DMS 273 treated with DMSO at 0.1 percent for 48 hours (cell line): ENCODE measurements around the gene MSI1.
A peak's percentile ranks its signal among the peaks of the same experiment; 100 is the strongest.

Experiments used
- DNase-seq: peaks from one replicate; lab custom pipeline; 2025; lab: John Stamatoyannopoulos, UW

The MSI1 gene

GRCh38 chr12:120368789-120369602 is at the start of gene MSI1:
MSI1 (minus strand) TSS chr12:120369164; CDS start chr12:120369091, 73 bp downstream.
- DNase-seq = no peak

GRCh38 chr12:120417917-120418580 is 49.1 kb upstream of the MSI1 start:
- DNase-seq = no peak

GRCh38 chr12:120416490-120417216 is 47.7 kb upstream of the MSI1 start:
- DNase-seq = peak; percentile 8

DNA sequence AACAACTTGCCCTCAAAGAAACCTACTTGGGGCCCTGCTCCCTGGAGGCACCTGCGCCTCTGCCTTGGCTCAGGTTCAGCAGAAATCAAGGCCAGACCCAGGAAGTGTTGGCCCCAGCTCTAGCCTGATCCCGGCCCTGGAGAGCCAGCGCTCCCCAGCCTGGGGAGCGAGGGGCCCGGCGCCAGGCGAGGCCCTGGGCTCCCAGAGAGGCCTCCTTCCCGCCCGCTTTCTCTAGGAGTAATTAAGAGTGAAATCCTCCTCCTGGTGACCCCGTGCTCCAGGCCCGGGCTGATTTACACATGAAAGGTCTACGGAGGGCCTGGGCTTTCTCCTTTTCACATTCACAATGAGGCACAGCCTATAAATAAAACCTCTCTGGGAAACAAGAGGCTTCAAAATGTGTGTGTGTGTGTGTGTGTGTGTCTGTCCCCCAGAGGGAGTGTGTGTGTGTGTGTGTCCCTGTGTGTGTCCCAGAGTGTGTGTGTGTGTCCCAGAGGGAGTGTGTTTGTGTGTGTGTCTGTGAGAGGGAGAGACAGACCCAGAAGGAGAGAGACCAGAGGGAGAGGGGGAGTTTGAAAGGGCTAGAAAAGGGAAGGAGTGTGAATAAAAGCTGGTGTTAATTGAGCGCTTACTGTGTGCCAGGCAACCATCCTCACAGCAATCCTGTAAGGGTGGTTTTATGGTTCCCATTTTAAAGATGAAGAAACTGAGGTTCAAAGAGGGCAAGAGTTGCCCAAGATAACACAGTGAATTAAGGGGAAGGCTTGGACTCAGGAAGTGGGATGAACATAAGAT is 45.1 kb upstream of the MSI1 start:
- no peak for DNase-seq

DNA sequence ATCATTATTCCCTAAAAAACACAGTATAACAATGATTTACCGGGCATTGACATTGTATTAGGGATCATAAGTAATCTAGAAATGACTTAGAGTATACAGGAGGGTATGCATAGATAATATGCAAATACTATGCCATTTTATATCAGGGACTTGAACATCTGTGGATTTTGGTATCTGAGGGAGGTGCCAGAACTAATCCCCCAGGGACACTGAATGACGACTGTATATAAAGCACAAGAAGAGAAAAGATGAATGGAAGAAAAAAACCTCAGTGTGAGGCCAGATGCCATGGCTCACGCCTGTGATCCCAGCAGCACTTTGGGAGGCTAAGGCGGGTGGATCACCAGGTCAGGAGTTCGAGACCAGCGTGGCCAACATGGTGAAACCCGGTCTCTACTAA is 43.5 kb upstream of the MSI1 start:
- DNase-seq = peak; percentile 6

DNA sequence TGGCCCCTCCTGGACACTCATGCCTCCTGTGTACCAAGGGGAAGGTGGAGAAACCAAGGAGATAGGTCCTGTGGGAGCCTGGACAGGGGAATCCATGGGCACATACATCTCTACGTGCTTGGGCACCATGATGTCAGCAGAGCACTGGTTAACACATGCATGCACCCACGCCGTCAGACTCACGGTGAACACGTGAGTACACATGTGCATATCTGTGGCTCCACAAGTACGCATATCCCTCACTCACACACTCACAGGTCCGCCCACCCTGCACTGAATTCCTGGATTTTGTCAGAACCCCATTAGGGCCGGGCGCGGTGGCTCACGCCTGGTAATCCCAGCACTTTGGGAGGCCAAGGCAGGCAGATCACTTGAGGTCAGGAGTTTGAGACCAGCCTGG is 39.8 kb upstream of the MSI1 start:
- DNase-seq = no peak

DNA sequence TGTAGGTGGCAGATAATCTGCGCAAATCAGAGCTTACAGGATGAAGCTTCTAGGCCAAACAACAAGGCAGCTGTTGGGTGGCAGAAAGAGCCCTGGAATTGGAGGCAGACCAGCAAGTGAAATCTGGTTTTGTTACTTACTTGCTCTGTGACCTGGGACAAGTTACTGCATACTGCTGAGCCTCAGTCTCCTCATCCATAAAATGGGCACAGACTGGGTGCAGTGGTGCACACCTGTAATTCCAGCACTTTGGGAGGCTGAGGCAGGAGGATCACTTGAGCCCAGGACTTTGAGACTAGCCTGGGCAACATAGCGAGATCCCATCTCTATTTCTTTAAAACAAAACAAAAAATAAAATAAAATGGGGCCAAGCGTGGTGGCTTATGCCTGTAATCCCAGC is 37.6 kb upstream of the MSI1 start:
- DNase-seq = no peak

DNA sequence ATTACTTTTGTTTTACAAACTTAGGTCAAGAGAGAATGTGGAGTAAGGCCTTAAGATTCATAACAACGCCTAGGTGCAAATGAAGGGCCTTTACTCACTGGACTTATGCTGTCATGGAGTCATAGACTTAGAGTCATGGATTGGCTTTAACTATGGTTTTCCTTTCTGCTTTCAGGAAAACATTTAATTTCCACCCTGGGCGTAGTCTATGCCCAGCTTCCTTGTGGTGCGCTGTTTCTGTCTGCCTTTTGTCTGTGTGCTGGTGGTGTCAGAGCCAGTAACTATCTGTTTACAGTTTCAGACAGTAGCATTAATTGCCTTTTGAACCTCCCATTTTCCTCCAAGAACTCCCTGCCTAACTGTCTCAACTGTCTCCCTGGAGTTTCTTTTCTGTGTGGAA is 37.1 kb upstream of the MSI1 start:
- DNase-seq = no peak

GRCh38 chr12:120404271-120404670 is 35.3 kb upstream of the MSI1 start:
- DNase-seq = peak; percentile 91

GRCh38 chr12:120403869-120404268 is 34.9 kb upstream of the MSI1 start:
- no peak for DNase-seq

DNA sequence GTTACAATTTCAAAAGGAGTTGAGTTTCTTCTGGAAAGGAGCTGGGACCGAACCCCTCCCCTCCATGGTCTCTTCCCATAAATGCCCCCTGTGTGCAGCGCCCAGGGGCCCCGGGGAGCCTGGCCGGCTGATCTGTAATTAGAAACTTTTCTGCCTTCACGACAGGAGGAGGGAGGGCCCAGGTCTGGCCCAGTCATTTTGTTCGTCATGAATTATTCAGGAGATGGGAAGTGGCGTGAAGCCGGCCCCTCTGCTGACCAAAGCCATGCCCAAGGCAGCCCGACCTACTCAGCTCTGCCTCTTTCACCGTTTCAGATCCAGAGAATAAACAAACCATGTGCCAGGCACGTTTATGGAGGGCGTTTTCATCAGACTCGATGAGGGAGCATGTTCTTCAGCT is 33.3 kb upstream of the MSI1 start:
- DNase-seq = no peak

- no peak for DNase-seq
Observed at GRCh38 chr12:120399531-120399930, 30.6 kb upstream of the MSI1 start.

DNA sequence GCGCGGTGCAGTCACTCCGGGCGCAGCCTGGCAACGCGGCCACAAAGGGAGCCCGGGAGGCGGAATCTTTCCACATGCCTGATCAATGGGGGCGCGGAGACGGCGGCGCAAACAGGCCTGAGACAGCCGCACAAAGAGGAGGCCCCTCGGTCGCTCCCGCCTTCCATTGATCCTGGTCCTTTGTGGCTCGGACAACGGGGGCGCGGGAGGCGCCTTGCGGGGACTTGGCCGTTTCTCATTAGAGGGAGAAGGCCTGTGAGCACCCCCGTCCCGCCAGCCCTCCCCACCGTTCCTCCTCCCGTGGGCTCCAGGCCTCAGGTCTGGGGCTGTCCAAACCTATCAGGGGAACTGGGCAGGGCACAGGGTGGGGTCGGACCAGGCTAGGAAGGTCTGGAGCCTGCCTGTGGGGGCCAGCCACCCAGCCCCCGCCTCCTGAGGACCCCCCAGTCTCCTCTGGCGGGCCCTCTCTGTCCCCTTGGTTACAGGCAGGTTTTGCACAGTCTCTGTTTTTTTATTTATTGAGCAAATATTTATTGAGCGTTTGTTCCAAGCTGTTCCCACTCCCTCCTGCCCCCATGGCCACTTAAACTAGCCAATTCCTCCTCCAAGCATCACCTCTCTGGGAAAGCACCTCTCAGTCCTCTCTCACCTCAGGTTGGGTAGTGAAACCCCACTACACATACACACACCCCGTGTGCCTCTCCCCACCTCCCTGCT is 29.0 kb upstream of the MSI1 start:
- DNase-seq = no peak

- no peak for DNase-seq
Observed at GRCh38 chr12:120394483-120395367, 25.8 kb upstream of the MSI1 start.

- DNase-seq = no peak
Observed at GRCh38 chr12:120390540-120391120, 21.7 kb upstream of the MSI1 start.

GRCh38 chr12:120388691-120389481 is 19.9 kb upstream of the MSI1 start:
- no peak for DNase-seq

GRCh38 chr12:120381752-120382419 is 12.9 kb upstream of the MSI1 start:
- no peak for DNase-seq

GRCh38 chr12:120378036-120378435 is 9.1 kb upstream of the MSI1 start:
- no peak for DNase-seq

- DNase-seq = no peak
Observed at GRCh38 chr12:120377611-120378010, 8.6 kb upstream of the MSI1 start.
